HepG2 (cell line): ENCODE measurements around the gene R3HCC1L. TPM values are rescaled to one million over a fixed set of nuclear protein-coding genes. Genes with fewer than 3 reads are reported as not detected.
A peak's percentile ranks its signal among the peaks of the same experiment; 100 is the strongest.

ENCODE experiments used
- ARNT ChIP-seq: fragments of 450-650 bp; IDR thresholded peaks from 2 replicates; pipeline ENCODE4 v1.6.1; 2017
- CBX5 ChIP-seq: sonication (generic); formaldehyde crosslinking; IDR thresholded peaks from 2 replicates; pipeline ENCODE4 v1.4.0; 2020; ENCODE audit warnings: missing genetic modification reagents, borderline replicate concordance
- CEBPG ChIP-seq: IDR thresholded peaks from 2 replicates; pipeline ENCODE4 v1.6.1; 2016
- CENPX ChIP-seq: sonication (generic); formaldehyde crosslinking; IDR thresholded peaks from 2 replicates; pipeline ENCODE4 v1.9.0; 2021; ENCODE audit warnings: mild to moderate bottlenecking, missing genetic modification reagents, moderate library complexity
- FOXA3 ChIP-seq: IDR thresholded peaks from 2 replicates; pipeline ENCODE4 v1.6.1; 2016; ENCODE audit warnings: missing genetic modification reagents, missing compliant biosample characterization
- FOXK2 ChIP-seq: fragments of 450-650 bp; IDR thresholded peaks from 2 replicates; pipeline ENCODE4 v1.6.1; 2016
- HNF4A ChIP-seq: sonication (generic); formaldehyde crosslinking; IDR thresholded peaks from 2 replicates; pipeline ENCODE4 v1.4.0; 2020; ENCODE audit warnings: missing genetic modification reagents
- HNRNPK ChIP-seq: fragments of 200-400 bp; formaldehyde crosslinking; IDR thresholded peaks from 2 replicates; pipeline ENCODE4 v1.6.1; 2018; ENCODE audit warnings: low read length, low read depth, moderate library complexity, mild to moderate bottlenecking; ENCODE audit not compliant: poor library complexity, severe bottlenecking
- JDP2 ChIP-seq: sonication (generic); formaldehyde crosslinking; IDR thresholded peaks from 2 replicates; pipeline ENCODE4 v1.8.1; 2022; ENCODE audit warnings: missing genetic modification reagents, borderline replicate concordance
- JUN ChIP-seq: sonication (generic); formaldehyde crosslinking; IDR thresholded peaks from 2 replicates; pipeline ENCODE4 v1.4.0; 2020; ENCODE audit warnings: mild to moderate bottlenecking, missing genetic modification reagents
- MIER2 ChIP-seq: IDR thresholded peaks from 2 replicates; pipeline ENCODE4 v1.6.1; 2016; ENCODE audit warnings: missing biosample characterization, missing genetic modification reagents
- MTA1 ChIP-seq: sonication (generic); formaldehyde crosslinking; IDR thresholded peaks from 2 replicates; pipeline ENCODE4 v1.4.0; 2020; ENCODE audit warnings: missing genetic modification reagents, mild to moderate bottlenecking, borderline replicate concordance
- NONO ChIP-seq, 2 experiments: fragments of 450-650 bp in 1 of 2; sonication (generic) in 1 of 2; formaldehyde crosslinking in 1 of 2; IDR thresholded peaks in 1 of 2; conservative IDR thresholded peaks in 1 of 2; 2 replicates each; pipeline versions ENCODE4 v1.6.1 to v1.8.0; 2017 to 2022; ENCODE audit warnings: mild to moderate bottlenecking in 1 of 2, missing genetic modification reagents in 1 of 2, moderate library complexity in 1 of 2
- POLR2AphosphoS2 ChIP-seq: IDR thresholded peaks from 2 replicates; pipeline ENCODE4 v1.6.1; 2011; ENCODE audit warnings: low read depth, low read length, improper control_type of control experiment
- STAT5B ChIP-seq: sonication (generic); formaldehyde crosslinking; IDR thresholded peaks from 2 replicates; pipeline ENCODE4 v1.4.0; 2020; ENCODE audit warnings: missing genetic modification reagents
- WIZ ChIP-seq: sonication (generic); formaldehyde crosslinking; IDR thresholded peaks from 2 replicates; pipeline ENCODE4 v1.5.1; 2020; ENCODE audit warnings: mild to moderate bottlenecking, missing genetic modification reagents
- ZBTB20 ChIP-seq: sonication (generic); formaldehyde crosslinking; IDR thresholded peaks from 2 replicates; pipeline ENCODE4 v1.8.1; 2023; ENCODE audit warnings: missing genetic modification reagents, low read depth, mild to moderate bottlenecking, borderline replicate concordance
- ZNF274 ChIP-seq: sonication (generic); formaldehyde crosslinking; IDR thresholded peaks from 2 replicates; pipeline ENCODE4 v1.5.1; 2020; ENCODE audit warnings: mild to moderate bottlenecking, missing genetic modification reagents
- ZNF30 ChIP-seq: sonication (generic); formaldehyde crosslinking; IDR thresholded peaks from 2 replicates; pipeline ENCODE4 v1.5.0; 2020; ENCODE audit warnings: mild to moderate bottlenecking, missing genetic modification reagents
- polyA plus RNA-seq, 8 experiments: library from polyadenylated mRNA; depleted of rRNA in 3 of 8; stranded (reverse) in 7 of 8; unstranded in 1 of 8; fragments of >200 nt; fragmentation: Illumina TruSeq in 4 of 8; extraction: Trizol in 4 of 8; gene quantifications; 2 replicates each; pipeline versions ENCODE4 v1.2.1 to v1.2.3, GENCODE V29; 2011 to 2016; ENCODE audit warnings: low read depth in 4 of 8, missing spikeins in 1 of 8, mixed read lengths in 1 of 8; ENCODE audit not compliant: insufficient read depth in 1 of 8
- total RNA-seq, 5 experiments: library from RNA; depleted of rRNA; stranded (reverse); fragments of >200 nt; fragmentation: Illumina TruSeq; extraction: Trizol; gene quantifications; 2 replicates each; pipeline ENCODE4 v1.2.3, GENCODE V29; 2016; ENCODE audit warnings: low read depth in 1 of 5
- TF ChIP-seq, protein P1 (sequence below): sonication (generic); formaldehyde crosslinking; IDR thresholded peaks from 2 replicates; pipeline ENCODE4 v1.4.0; 2020; ENCODE audit warnings: low read depth, mild to moderate bottlenecking, missing genetic modification reagents
- TF ChIP-seq, protein P2 (sequence below): sonication (generic); formaldehyde crosslinking; IDR thresholded peaks from 2 replicates; pipeline ENCODE4 v1.8.0; 2022; ENCODE audit warnings: missing genetic modification reagents, low read depth, mild to moderate bottlenecking, borderline replicate concordance
- TF ChIP-seq, protein P3 (sequence below): IDR thresholded peaks from 2 replicates; pipeline ENCODE4 v1.6.1; 2016; ENCODE audit warnings: low read depth, borderline replicate concordance
- TF ChIP-seq, protein P4 (sequence below): fragments of 450-650 bp; IDR thresholded peaks from 2 replicates; pipeline ENCODE4 v1.6.1; 2017; ENCODE audit warnings: mild to moderate bottlenecking
- TF ChIP-seq, protein P5 (sequence below): IDR thresholded peaks from 2 replicates; pipeline ENCODE4 v1.6.1; 2016
- TF ChIP-seq, protein P6 (sequence below): sonication (generic); formaldehyde crosslinking; IDR thresholded peaks from 2 replicates; pipeline ENCODE4 v1.4.0; 2020; ENCODE audit warnings: missing genetic modification reagents, borderline replicate concordance

Gene R3HCC1L
- total and polyA plus RNA-seq, 2 of the 13 experiments (the other 11 are each of a cell fraction or from before 2014, with no cell fraction given): 6.5 to 12.2 TPM

DNA sequence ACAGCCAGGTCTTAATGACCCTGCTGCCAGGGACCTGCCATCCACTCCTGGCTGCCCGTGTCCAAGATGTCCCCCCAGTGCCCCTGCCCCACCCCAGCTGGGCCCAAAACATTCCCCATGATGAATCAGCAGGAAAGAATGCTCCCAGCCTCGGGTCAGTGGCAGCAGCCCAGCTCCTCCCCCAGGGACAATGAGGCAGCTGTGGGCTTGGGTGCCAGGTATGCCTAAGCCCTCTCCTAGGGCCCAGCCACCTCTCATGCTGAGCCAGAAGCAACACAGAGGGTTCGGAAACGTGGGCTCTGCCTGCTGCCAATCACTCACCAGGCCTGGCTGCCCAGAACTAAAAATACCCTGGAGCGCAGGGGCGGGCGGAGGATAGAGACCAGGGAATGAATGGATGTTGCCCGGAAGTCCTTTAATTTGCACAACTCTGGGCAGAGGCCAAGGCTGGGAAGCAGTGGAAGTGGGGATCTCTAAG is 135.0 kb downstream of the R3HCC1L start (continued):
- TF ChIP-seq, protein P1, sequence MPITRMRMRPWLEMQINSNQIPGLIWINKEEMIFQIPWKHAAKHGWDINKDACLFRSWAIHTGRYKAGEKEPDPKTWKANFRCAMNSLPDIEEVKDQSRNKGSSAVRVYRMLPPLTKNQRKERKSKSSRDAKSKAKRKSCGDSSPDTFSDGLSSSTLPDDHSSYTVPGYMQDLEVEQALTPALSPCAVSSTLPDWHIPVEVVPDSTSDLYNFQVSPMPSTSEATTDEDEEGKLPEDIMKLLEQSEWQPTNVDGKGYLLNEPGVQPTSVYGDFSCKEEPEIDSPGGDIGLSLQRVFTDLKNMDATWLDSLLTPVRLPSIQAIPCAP: no peak
- TF ChIP-seq ZNF30 (CRISPR knock-in tag) (no peak), CEBPG (CRISPR knock-in tag) (no peak), MTA1 (CRISPR knock-in tag) (0 out of 2 replicates have a peak, but pooled peaks have one; percentile 8), POLR2AphosphoS2 (no peak), ARNT (no peak), MIER2 (CRISPR knock-in tag) (no peak), CENPX (no peak), NONO (IDR thresholded peaks at IDR 0.05) (no peak), NONO (CRISPR knock-in tag; conservative IDR thresholded peaks at IDR 0.05) (0 out of 2 replicates have a peak, but pooled peaks have one; percentile 3), FOXK2 (no peak), JDP2 (CRISPR knock-in tag) (no peak), FOXA3 (CRISPR knock-in tag) (peak; percentile 3; the same call in 1 of the 2 replicates), ZNF274 (CRISPR knock-in tag) (no peak), WIZ (CRISPR knock-in tag) (no peak), JUN (CRISPR knock-in tag) (peak; percentile 1; the same call in 1 of the 2 replicates), ZBTB20 (no peak), CBX5 (no peak), STAT5B (CRISPR knock-in tag) (no peak), HNF4A (CRISPR knock-in tag) (peak; percentile 28; the same call in 1 of the 2 replicates), HNRNPK (no peak)
- TF ChIP-seq, protein P2, sequence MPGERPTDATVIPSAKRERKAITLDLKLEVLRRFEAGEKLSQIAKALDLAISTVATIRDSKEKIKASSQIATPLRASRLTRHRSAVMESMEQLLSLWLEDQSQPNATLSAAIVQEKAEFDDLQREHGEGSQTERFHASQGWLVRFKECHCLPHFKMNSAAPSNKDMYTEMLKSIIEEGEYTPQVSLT (CRISPR knock-in tag): no peak
- TF ChIP-seq, protein P3, sequence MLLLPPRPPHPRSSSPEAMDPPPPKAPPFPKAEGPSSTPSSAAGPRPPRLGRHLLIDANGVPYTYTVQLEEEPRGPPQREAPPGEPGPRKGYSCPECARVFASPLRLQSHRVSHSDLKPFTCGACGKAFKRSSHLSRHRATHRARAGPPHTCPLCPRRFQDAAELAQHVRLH: no peak
- TF ChIP-seq, protein P4, sequence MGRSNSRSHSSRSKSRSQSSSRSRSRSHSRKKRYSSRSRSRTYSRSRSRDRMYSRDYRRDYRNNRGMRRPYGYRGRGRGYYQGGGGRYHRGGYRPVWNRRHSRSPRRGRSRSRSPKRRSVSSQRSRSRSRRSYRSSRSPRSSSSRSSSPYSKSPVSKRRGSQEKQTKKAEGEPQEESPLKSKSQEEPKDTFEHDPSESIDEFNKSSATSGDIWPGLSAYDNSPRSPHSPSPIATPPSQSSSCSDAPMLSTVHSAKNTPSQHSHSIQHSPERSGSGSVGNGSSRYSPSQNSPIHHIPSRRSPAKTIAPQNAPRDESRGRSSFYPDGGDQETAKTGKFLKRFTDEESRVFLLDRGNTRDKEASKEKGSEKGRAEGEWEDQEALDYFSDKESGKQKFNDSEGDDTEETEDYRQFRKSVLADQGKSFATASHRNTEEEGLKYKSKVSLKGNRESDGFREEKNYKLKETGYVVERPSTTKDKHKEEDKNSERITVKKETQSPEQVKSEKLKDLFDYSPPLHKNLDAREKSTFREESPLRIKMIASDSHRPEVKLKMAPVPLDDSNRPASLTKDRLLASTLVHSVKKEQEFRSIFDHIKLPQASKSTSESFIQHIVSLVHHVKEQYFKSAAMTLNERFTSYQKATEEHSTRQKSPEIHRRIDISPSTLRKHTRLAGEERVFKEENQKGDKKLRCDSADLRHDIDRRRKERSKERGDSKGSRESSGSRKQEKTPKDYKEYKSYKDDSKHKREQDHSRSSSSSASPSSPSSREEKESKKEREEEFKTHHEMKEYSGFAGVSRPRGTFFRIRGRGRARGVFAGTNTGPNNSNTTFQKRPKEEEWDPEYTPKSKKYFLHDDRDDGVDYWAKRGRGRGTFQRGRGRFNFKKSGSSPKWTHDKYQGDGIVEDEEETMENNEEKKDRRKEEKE: no peak
- TF ChIP-seq, protein P5, sequence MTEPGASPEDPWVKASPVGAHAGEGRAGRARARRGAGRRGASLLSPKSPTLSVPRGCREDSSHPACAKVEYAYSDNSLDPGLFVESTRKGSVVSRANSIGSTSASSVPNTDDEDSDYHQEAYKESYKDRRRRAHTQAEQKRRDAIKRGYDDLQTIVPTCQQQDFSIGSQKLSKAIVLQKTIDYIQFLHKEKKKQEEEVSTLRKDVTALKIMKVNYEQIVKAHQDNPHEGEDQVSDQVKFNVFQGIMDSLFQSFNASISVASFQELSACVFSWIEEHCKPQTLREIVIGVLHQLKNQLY (CRISPR knock-in tag): no peak
- TF ChIP-seq, protein P6, sequence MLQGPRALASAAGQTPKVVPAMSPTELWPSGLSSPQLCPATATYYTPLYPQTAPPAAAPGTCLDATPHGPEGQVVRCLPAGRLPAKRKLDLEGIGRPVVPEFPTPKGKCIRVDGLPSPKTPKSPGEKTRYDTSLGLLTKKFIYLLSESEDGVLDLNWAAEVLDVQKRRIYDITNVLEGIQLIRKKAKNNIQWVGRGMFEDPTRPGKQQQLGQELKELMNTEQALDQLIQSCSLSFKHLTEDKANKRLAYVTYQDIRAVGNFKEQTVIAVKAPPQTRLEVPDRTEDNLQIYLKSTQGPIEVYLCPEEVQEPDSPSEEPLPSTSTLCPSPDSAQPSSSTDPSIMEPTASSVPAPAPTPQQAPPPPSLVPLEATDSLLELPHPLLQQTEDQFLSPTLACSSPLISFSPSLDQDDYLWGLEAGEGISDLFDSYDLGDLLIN (CRISPR knock-in tag): no peak
